Stimulated activated naive CD8-positive, alpha-beta T cell treated with anti-CD3 and anti-CD28 coated beads, Interleukin-15, Interleukin-2, amounts not matched to agents 100 ng/mL and 50 ng/mL, for 24 hours (primary cell): ENCODE measurements around the gene TADA2B.
A peak's percentile ranks its signal among the peaks of the same experiment; 100 is the strongest.
"Not testable (repeated sequence)": the region's sequence is repeated elsewhere in the genome, so short reads cannot be mapped to it uniquely, and the experiment has no call there.

Experiments used
- H3K27ac Mint-ChIP-seq: one replicate; pipeline ENCODE4 v1.8.0; 2021; ENCODE audit warnings: mild to moderate bottlenecking, mixed read lengths
- H3K27me3 Mint-ChIP-seq: one replicate; pipeline ENCODE4 v1.8.0; 2021; ENCODE audit warnings: mixed read lengths
- H3K36me3 Mint-ChIP-seq: one replicate; pipeline ENCODE4 v1.8.0; 2021; ENCODE audit warnings: low read depth, mixed read lengths
- H3K4me1 Mint-ChIP-seq: one replicate; pipeline ENCODE4 v1.8.0; 2021; ENCODE audit warnings: low read depth, mixed read lengths
- H3K4me3 Mint-ChIP-seq: one replicate; pipeline ENCODE4 v1.8.0; 2021; ENCODE audit warnings: mild to moderate bottlenecking, mixed read lengths
- H3K9me3 Mint-ChIP-seq: one replicate; pipeline ENCODE4 v1.8.0; 2021; ENCODE audit warnings: mixed read lengths

TADA2B gene

DNA sequence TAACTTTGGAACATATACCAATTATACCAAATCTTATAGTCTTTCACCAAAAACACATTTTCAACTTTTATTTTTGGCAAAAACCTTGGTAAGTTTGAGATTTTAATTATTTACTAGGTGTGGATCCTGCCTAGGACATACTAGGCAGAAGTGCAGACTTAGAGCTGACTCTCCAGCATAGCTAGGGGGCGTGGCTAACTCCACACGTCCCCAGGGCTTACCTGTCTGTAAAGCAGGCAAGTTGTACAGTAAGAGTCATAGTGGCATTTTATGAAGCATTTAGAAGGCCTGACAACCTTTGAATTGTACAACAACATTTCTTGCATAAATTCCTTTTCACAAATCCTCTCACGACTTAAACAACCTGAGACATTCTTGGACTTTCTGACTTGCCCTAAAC lies 43.9 kb downstream of the TADA2B start:
- H3K27me3 Mint-ChIP-seq = peaks cover 42% of the 10 kb centered on the region

DNA sequence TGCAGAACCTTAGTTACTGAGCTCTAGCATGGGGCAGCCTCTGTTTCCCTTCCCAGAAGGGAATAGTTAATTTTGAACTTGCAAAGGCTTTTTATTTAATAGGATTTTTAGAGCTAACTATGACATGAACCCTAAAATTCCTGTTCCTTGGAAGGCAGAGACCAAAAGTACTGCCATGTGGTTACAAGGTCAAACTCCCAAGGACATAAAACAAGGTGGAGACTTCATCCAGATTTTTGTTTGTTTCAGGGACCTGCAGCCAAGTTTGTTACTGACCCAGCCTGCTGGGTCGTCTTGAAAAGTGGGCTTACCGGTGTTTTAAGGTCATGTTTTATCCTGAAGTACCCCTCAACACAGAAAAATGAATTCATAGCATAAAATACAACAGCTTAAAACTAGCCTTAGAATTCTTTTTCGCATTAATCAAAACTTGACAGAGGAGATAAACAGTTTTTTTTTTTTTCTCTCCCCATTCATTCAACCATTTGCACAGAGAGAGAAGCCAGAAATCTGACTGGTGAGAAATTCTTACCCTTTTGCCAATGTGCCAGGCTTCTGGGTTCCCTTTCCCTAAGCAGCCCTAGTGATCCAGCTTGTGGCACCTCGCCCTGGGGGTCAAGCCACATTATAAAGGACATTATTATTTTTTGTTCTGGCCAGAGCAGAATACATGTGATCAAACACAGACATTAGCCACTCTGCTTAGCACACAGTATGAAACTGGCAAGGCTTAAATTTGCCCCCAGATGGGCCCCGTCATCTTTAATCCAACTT lies 46.2 kb downstream of the TADA2B start:
- Mint-ChIP-seq H3K4me3 (no peak overlapping the region), H3K4me1 (no peaks in the 10 kb centered on the region), H3K27ac (no peak overlapping the region), H3K27me3 (peaks cover 40% of the 10 kb centered on the region), H3K9me3 (no peaks in the 10 kb centered on the region), H3K36me3 (no peaks in the 10 kb centered on the region)

More for the DNA sequence above, 43.9 kb downstream of the TADA2B start:
- no peaks in the 10 kb centered on the region for H3K36me3 Mint-ChIP-seq
- H3K4me3 Mint-ChIP-seq = no peak overlapping the region
- H3K9me3 Mint-ChIP-seq = no peaks in the 10 kb centered on the region
- H3K27ac Mint-ChIP-seq = no peak overlapping the region
- no peaks in the 10 kb centered on the region for H3K4me1 Mint-ChIP-seq

DNA sequence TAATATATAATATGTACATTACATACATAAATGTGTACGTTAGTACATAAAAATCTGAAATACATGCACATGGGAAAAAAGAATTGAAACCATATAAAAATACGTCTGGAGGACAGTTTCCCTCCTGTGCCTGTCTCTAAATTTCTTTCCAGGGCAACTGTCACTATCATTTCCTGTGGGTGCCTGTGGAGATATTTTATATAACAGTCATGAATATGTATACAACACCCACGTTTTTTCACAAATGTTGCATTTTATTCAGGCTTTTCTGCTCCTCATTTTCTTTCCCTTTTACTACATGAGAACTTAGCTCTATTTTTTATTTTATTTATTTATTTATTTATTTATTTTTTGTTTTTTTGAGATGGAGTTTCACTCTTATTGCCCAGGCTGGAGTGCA lies 48.9 kb downstream of the TADA2B start:
- Mint-ChIP-seq H3K4me1 (no peaks in the 10 kb centered on the region), H3K27me3 (peaks cover 22% of the 10 kb centered on the region), H3K4me3 (no peak overlapping the region), H3K27ac (no peak overlapping the region), H3K36me3 (no peaks in the 10 kb centered on the region), H3K9me3 (no peaks in the 10 kb centered on the region)

DNA sequence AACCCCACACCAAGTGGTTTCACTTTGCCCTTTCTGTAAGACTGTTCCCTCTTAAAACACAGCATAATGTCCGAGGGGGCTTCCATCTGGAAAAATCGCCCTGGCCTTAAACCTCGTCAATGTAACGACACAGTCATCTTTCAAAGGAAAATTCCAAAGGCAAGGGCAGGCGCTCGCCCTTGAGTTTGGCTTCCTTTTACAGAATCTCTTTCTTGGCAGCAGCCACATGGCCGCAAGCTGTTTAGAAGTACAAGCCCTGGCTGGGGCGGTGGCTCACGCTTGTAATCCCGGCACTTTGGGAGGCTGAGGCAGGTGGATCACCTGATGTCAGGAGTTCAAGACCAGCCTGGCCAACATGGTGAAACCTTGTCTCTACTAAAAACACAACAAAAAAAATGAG lies 51.7 kb downstream of the TADA2B start:
- peaks cover 15% of the 10 kb centered on the region for H3K27me3 Mint-ChIP-seq
- H3K4me3 Mint-ChIP-seq = no peak overlapping the region
- H3K36me3 Mint-ChIP-seq = no peaks in the 10 kb centered on the region
- no peak overlapping the region for H3K27ac Mint-ChIP-seq
- no peaks in the 10 kb centered on the region for H3K4me1 Mint-ChIP-seq
- H3K9me3 Mint-ChIP-seq = no peaks in the 10 kb centered on the region

DNA sequence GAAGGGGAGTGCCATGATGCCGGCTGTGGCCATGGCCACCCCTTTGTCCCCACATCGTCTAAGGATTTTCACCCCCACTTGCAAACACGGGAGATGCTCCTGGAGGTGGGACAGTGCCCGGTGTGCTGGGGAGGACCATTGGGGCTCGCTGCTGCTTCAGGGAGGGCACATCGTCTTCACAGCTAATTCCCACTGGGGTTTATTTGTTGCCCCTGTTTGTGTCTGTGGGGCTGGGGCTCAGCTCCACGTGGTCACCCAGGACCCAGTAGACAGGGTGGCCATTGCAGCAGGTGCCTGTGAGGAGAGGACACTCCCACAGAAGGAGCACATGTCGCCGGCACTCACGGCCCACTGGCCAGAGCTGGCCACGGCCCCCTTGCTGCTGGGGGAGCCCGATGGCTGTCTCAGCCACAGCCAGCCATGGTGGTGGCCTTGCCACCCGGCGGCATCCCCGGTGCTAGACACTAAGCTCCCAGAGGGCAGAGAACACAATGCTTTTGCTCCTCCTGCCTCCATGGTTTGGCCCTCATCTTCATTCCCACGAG lies 52.5 kb downstream of the TADA2B start:
- no peak overlapping the region for H3K4me3 Mint-ChIP-seq
- no peaks in the 10 kb centered on the region for H3K9me3 Mint-ChIP-seq
- H3K36me3 Mint-ChIP-seq = no peaks in the 10 kb centered on the region
- H3K27me3 Mint-ChIP-seq = peaks cover 15% of the 10 kb centered on the region
- no peak overlapping the region for H3K27ac Mint-ChIP-seq
- H3K4me1 Mint-ChIP-seq = no peaks in the 10 kb centered on the region

DNA sequence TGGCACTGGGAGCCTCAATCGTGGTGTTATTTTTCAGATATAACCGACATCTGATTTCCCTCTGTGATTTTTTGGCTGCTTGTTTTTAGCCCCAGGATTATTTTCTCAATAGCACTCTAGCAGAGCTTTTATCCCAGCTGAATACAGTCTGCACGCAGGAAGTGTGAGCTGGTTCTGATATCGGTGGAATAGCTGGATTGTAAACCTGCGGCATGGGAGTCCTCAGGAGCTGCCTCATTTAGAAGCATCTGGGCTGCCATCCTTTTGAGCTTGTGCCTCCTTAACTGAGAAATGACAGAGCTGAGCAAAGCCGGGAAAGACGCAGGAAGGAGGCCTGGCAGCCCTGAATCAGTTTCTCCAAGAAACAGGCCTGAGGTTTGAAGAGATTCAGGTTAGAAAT lies 53.1 kb downstream of the TADA2B start:
- no peak overlapping the region for H3K4me3 Mint-ChIP-seq
- H3K27me3 Mint-ChIP-seq = peaks cover 15% of the 10 kb centered on the region
- H3K4me1 Mint-ChIP-seq = no peaks in the 10 kb centered on the region
- H3K9me3 Mint-ChIP-seq = no peaks in the 10 kb centered on the region
- H3K27ac Mint-ChIP-seq = no peak overlapping the region
- H3K36me3 Mint-ChIP-seq = no peaks in the 10 kb centered on the region

DNA sequence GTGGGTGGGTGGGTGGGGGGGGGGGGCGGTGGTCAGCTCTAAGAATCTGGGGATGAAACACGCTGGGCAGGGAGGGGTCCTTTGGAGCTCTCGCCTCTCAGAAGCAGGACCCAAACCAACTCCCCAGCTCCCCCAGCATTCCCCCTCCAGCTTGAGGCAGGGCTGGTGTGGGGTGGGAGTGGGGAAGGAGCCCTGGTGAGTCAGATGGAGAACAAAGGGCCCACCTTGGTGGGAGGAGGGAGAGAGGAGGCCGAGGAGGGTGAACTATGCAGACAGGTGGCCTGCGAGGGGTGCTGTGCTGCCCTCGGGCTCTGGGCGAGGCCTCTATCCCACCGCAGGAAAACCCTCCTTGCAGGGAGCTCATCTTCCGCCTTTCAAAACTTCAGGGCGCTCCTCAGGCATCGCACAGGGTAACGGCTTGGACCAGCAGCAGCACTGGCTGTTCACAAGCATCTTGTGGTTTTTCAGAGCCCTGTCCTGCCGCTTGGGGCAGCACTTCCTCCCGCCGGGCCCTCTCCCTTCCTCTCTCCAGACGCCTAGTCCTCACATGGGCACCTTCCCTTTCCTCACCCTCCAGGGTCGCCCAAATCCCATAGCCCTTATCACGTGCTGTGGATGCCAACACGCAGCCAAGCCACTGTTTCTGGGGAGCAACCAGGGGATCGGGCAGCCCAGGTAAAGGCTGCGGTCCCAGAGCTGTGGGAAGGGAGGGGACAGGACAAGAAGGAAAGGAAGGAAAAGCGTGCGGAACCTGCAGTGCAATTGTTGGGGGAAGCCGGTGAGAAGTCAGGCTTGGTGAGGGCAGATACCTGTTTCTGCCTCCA lies 58.7 kb downstream of the TADA2B start:
- H3K27me3 Mint-ChIP-seq = no peaks in the 10 kb centered on the region
- peak overlapping the region; percentile 16 for H3K27ac Mint-ChIP-seq
- H3K4me1 Mint-ChIP-seq = peaks cover 12% of the 10 kb centered on the region
- H3K4me3 Mint-ChIP-seq = peak overlapping the region; percentile 85
- H3K36me3 Mint-ChIP-seq = no peaks in the 10 kb centered on the region
- no peaks in the 10 kb centered on the region for H3K9me3 Mint-ChIP-seq

DNA sequence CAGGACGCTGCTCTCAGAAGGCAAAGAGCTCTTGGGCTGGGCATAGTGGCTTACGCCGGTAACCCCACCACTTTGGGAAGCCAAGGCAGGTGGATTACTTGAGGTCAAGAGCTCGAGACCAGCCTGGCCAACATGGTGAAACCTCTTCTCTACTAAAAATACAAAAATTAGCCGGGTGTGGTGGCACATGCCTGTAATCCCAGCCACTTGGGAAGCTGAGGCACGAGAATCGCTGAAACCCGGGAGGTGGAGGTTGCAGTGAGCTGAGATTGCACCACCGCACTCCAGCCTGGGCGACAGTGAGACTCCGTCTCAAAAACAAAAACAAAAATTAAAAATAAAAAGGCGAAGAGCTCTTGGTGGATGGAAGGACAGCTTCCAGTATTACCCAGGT lies 59.3 kb downstream of the TADA2B start:
- H3K4me1 Mint-ChIP-seq = peaks cover 12% of the 10 kb centered on the region
- not testable (repeated sequence) for H3K27me3 Mint-ChIP-seq, H3K9me3 Mint-ChIP-seq, H3K36me3 Mint-ChIP-seq, H3K27ac Mint-ChIP-seq
- H3K4me3 Mint-ChIP-seq = peak overlapping the region; percentile 85

DNA sequence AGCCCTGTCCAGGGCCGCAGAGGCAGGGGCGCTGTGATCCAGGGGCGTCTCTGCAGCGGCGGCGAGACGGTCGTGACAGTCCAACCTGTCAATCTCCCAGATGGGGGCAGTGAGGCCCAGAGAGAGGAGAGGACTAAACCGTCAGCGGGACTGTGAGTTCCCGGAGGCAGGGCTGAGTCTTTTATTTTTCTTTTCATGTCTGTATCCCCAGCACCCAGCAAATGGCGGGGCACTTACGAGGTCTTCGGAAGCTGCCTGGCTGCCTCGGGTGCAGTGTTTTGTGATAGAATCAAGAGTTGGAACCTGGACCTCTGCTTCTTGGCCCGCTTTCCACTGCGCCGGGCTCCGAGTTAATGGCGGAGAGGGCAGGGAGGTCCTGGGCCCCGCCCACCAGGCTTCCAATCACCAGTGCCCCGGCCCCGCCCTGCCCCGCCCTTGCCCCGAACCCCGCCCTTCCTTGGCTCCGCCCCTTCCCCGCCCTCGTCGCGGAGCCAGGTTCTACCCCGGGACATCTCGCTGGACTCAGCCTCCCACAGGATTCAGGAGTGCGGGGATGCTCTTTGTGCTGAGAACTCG lies 59.9 kb downstream of the TADA2B start:
- H3K27me3 Mint-ChIP-seq = no peaks in the 10 kb centered on the region
- no peaks in the 10 kb centered on the region for H3K36me3 Mint-ChIP-seq
- H3K4me3 Mint-ChIP-seq = peak overlapping the region; percentile 85

DNA sequence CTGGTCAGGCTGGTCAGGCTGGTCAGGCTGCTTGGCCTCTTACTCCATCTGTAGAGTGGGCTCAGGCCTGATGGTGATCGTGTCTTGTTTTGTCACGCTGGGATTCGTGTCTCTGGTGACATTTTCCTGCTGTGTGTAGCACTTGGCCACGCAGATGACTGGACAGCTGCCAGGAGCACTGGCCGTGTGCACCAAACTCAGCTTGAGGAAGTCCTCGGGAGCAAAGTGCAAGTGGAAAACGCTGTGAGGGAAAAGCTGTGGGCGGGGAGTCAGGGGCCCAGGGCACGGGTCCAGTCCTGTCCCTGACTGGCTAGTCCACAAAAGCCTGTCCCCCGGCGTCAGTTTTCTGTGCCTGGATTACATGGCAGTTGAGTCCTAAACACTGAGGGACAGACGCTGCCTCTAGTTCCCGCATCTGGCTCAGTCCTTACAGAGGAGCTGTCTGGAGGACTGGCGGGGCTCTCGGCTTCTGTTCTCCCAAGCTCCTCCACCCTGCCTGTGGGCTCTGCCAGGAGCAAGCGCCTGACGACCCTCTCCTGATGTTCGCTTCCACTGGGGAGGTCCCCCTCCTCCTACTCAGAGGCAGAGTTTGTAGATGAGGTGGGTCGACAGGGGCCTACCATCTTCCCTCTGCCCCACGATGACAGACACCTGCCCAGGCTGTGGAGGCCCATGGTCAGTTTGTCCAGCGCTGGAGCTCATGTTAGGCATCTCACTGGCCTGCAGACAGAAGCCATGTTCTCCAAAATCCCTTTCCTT lies 60.6 kb downstream of the TADA2B start:
- H3K9me3 Mint-ChIP-seq = no peaks in the 10 kb centered on the region
- no peaks in the 10 kb centered on the region for H3K36me3 Mint-ChIP-seq
- no peak overlapping the region for H3K27ac Mint-ChIP-seq
- H3K4me3 Mint-ChIP-seq = peak overlapping the region; percentile 85
- H3K4me1 Mint-ChIP-seq = peaks cover 12% of the 10 kb centered on the region
- no peaks in the 10 kb centered on the region for H3K27me3 Mint-ChIP-seq

More for the DNA sequence above, 59.9 kb downstream of the TADA2B start:
- Mint-ChIP-seq H3K4me1 (peaks cover 12% of the 10 kb centered on the region), H3K9me3 (no peaks in the 10 kb centered on the region), H3K27ac (no peak overlapping the region)

DNA sequence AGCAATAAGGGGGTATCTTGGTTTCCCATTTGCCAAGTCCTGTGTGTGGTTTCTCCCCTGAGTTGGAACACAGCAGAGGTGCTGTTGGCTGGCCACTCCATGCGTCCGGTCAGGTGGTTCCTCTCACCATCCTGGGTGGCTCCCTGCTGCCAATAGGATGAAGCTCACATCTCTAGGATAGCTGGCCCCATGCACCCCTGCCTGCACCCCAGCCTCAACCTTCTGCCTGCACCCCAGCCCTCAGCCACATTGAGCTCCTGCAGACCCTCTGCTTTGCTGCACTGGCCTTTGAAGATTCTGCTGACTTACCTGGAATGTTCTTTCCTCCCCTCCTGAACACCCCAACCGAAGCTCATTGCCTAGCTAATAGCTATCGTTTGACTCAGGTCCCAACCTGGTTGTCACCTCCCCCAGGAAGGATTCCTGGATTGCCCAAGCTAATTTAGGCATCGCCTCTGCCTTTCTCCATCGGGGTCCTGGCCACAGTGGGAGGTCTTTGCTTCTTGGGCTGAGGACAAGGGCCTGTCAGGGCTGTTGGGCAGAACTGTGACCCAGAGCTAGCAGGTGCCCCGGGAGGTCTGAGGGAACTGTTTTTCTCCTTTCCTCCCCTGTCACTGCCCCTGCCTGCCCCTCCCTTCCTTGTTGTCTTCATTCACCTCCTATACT lies 61.3 kb downstream of the TADA2B start:
- H3K4me1 Mint-ChIP-seq = peaks cover 12% of the 10 kb centered on the region
- no peaks in the 10 kb centered on the region for H3K27me3 Mint-ChIP-seq
- H3K4me3 Mint-ChIP-seq = no peak overlapping the region
- no peak overlapping the region for H3K27ac Mint-ChIP-seq
- no peaks in the 10 kb centered on the region for H3K36me3 Mint-ChIP-seq
- no peaks in the 10 kb centered on the region for H3K9me3 Mint-ChIP-seq

DNA sequence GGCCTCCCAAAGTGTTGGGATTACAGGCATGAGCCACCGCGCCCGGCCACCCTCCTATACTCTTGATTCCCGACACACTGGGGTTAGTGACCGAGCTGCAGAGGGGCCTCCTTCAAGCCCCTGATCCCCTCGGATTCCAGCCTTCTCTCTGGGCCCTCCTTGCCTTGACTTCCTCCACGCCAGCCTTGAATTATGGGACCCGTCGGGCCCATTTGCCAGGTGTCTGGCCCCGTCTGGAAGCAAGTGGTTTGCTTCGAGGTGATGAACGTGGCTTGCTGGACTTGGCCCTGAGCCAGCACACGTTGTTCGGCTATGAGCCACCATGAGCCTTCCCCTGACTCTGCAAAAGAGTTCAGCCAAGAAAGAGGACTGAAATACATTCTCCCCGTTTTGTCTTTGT lies 62.1 kb downstream of the TADA2B start:
- Mint-ChIP-seq H3K27me3 (no peaks in the 10 kb centered on the region), H3K4me1 (peaks cover 12% of the 10 kb centered on the region), H3K4me3 (no peak overlapping the region), H3K9me3 (no peaks in the 10 kb centered on the region), H3K36me3 (no peaks in the 10 kb centered on the region), H3K27ac (peak overlapping the region; percentile 38)

DNA sequence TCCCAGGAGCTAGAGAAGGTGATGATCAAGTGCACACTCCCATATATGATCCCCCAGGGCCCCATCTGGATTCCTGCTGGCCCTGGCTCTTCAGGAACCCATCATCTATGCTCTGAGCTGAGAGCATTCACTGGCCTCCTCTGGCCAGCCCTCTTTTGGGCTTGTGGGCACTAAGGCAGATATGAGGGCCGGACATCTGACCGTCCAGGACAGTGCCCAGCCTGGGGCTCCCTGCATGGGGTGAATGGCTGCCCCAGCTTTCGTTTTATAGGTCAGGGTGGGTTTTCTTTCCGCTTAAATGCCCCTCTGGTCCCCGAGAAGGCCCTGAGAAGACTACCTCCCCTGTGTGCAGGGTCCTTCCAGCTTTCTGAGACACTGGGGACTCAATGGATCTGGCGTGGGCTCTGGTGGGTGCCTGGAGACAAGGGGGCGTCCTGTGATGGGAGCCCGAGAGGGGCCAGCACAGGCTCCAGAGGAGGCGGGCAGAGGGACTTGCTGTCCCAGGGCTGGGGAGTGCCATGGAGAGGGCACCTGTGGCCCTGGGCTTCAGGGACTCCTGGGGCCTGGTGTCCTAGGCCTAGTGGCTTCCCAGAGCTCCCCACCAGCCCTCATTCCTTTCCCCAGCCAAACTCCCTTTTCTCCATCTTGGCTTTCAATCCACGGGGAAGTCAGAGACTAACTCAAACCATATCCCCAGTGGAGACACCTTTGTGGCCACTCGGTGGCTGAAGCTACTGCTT lies 64.2 kb downstream of the TADA2B start:
- Mint-ChIP-seq H3K27ac (no peak overlapping the region), H3K9me3 (no peaks in the 10 kb centered on the region), H3K36me3 (no peaks in the 10 kb centered on the region), H3K27me3 (no peaks in the 10 kb centered on the region), H3K4me3 (no peak overlapping the region), H3K4me1 (peaks cover 4% of the 10 kb centered on the region)
